D721Med (cell line): ENCODE measurements around the gene MUC5B.

Experiments used
- DNase-seq: peaks from one replicate; pipeline ENCODE4 v3.0.0; 2011; ENCODE audit warnings: low spot score; ENCODE audit not compliant: insufficient read length
- FAIRE-seq: peaks from 2 replicates; lab custom pipeline; 2011; peaks lifted over from hg19 to GRCh38; lab: Jason Lieb, UNC
- CTCF ChIP-seq: IDR thresholded peaks from 2 replicates; pipeline ENCODE4 v1.5.1; 2012; ENCODE audit warnings: mild to moderate bottlenecking, control low read depth; ENCODE audit not compliant: insufficient read depth; ENCODE audit errors: missing control alignments

Gene MUC5B

GRCh38 chr11:1193326-1194230 is 29.3 kb upstream of the MUC5B start:
- no peak for TF ChIP-seq CTCF
- DNase-seq: no peak
- FAIRE-seq: no peak

DNA sequence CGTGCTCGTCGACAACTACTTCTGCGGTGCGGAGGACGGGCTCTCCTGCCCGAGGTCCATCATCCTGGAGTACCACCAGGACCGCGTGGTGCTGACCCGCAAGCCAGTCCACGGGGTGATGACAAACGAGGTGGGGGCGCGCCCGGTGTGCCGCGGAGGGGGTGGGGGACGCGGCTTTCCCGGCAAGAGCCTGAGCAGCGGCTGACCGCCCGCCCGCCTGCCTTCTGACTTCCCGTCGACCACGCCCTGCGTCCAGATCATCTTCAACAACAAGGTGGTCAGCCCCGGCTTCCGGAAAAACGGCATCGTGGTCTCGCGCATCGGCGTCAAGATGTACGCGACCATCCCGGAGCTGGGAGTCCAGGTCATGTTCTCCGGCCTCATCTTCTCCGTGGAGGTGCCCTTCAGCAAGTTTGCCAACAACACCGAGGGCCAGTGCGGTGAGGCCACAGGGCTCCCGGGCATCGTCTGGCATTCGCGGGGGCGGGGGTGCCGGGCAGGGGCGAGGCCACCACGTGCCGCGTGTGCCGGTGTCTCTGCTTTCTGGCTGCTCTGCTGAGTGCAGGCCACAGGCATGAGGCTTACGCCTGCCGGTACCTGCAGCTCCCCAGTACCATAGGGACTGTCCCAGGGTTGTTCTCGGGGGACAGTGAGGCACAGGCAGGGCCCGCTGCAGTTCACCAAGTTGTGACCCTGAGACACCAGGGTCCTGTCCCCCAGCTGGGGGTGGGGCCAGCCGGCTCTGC is 28.5 kb upstream of the MUC5B start:
- DNase-seq (no peak), FAIRE-seq (no peak)
- no peak for TF ChIP-seq CTCF

DNA sequence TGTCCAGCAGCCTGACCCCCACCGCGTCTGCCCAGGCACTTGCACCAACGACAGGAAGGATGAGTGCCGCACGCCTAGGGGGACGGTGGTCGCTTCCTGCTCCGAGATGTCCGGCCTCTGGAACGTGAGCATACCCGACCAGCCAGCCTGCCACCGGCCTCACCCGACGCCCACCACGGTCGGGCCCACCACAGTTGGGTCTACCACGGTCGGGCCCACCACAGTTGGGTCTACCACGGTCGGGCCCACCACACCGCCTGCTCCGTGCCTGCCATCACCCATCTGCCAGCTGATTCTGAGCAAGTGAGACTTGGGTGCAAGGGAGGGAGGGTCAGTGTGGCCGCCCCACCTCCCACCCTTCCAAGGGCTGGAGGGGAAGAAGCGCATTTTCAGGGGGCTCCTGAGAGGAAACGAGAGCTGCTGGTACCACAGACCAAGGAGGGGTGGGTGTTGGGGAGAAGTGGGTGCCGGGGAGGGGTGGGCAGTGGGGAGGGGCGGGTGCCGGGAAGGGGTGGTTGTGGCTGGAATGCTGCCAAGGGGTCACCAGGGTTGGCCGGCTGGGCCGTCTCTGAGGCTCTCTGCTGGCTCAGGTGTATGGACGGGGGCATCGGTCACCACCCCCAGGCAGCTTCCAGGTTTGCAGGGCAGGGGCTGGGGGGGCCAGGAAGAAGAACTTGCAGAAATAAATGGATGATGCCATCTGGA is 27.7 kb upstream of the MUC5B start:
- TF ChIP-seq CTCF: no peak
- no peak for DNase-seq
- no peak for FAIRE-seq

GRCh38 chr11:1195682-1196515 is 27.0 kb upstream of the MUC5B start:
- FAIRE-seq: no peak
- no peak for DNase-seq
- no peak for TF ChIP-seq CTCF

DNA sequence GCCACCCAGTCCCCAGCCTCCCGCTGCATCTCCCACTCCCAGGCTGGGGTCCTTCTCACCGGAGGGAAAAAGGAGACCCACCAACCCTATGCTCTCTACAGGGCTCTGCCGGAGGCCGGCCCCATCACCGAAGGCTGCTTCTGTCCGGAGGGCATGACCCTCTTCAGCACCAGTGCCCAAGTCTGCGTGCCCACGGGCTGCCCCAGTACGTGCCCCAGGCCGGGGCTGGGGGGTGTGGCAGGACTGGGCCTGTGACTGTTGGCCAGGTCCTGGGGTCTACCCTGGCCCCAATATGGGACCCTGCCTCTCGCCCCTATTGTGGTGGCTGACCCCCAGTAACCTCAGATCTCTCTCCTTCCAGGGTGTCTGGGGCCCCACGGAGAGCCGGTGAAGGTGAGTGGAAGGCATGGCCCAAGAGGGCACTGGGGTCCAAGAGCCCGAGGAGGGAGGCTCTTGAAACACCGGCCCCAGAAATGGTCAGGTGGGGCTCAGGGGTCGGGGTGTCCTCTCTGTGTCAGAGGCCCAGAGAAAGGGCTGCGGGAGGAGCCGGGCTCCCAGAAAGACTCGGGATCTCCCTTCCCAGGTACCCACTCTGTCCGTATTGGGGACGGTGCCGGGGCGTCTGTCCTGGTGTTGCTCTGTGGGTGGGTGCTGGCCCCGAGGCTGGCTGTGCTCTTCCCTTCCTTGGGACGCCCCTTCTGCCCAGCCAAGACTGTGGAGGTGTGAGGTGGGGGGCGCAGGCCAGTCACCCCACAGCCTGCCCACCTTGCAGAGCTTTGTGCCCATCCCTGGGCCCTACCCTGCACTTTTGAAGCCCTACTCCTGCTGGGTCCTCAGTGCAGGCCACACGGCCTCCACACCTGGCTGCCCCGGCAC is 26.1 kb upstream of the MUC5B start:
- FAIRE-seq: no peak
- no peak for TF ChIP-seq CTCF
- no peak for DNase-seq

GRCh38 chr11:1197431-1197885 is 25.4 kb upstream of the MUC5B start:
- DNase-seq (no peak), FAIRE-seq (no peak)
- TF ChIP-seq CTCF: no peak
